ENCODE results near the gene ILRUN. TPM values are rescaled to one million over a fixed set of nuclear protein-coding genes. Genes with fewer than 3 reads are reported as not detected.
"Not testable (repeated sequence)": the region's sequence is repeated elsewhere in the genome, so short reads cannot be mapped to it uniquely, and the experiment has no call there.

The ILRUN gene
- polyA plus RNA-seq, 3 donors from 2014 or later, result 16.5 to 26.8 (median 19.3) TPM

DNA sequence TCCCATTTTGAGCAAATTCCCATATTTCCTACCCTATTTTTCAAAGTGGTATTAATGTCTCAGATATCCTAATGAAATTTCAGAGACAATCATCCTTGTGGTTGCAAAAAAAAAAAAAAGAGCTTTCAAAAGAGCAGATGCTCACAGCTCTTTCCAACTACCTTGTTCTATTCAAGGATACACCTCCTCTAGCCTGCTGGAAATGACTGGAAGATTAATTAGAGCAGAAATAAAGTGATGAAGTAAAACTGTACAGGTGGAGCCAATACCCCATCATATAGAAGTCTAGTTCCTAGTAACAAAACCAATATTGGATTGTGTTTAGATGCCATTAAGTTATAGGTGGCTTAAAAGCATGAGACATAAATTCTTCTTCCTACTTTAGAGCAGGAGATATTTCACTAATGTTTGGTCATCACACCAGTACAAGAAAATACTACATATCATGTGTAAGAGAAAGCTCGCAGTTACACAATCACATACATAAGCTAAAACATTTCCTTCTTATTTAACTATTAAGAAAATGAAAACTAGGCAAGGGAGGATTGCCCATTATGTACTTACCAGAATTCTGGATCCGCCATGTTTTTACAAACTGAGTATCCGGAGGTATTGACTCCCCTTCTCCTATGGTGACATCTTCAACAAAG, 42.4 kb downstream of the ILRUN start:
- no peak overlapping the region for H3K4me3 Mint-ChIP-seq
- DNase-seq, result no peak
- H3K36me3 Mint-ChIP-seq, result peaks cover 4 to 12% (median 5%) of the 10 kb centered on the region in 3 donors
- no peaks in the 10 kb centered on the region for H3K9me3 Mint-ChIP-seq
- H3K4me1 Mint-ChIP-seq, result peaks cover 34 to 55% of the 10 kb centered on the region in 2 donors
- peak overlapping the region in 4 of 6 donors; percentile 37 to 74 (median 63) for H3K27ac Mint-ChIP-seq
- peaks cover 0 to 2% (median 0%) of the 10 kb centered on the region in 3 donors for H3K27me3 Mint-ChIP-seq (ENCODE audit: low read depth in 3 of 3)

DNA sequence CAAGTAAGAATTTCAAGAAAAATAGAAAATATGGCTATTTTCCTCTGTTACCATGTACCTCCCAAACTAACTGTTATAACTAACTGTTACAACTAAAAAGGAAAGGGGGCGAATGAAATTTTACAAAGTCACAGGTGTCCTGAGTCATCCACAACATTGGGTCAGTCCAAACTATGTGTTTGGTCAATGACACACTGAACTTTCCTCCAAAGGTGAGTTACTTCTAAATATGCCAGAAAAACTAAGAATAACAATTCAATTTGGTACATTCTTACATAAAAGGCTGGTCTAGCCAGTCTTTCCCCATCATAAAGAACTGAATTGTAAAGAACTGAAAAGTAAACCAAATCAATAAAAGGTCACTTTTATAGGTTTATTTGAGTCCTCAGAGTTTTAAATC, 44.3 kb downstream of the ILRUN start:
- DNase-seq, result no peak
- Mint-ChIP-seq H3K4me1 (peaks cover 28 to 52% of the 10 kb centered on the region in 2 donors), H3K27ac (peak overlapping the region in 2 of 6 donors; percentile 21 to 42), H3K36me3 (peaks cover 4 to 12% (median 5%) of the 10 kb centered on the region in 3 donors), H3K27me3 (ENCODE audit: low read depth in 3 of 3) (no peaks in the 10 kb centered on the region), H3K9me3 (no peaks in the 10 kb centered on the region), H3K4me3 (no peak overlapping the region)

DNA sequence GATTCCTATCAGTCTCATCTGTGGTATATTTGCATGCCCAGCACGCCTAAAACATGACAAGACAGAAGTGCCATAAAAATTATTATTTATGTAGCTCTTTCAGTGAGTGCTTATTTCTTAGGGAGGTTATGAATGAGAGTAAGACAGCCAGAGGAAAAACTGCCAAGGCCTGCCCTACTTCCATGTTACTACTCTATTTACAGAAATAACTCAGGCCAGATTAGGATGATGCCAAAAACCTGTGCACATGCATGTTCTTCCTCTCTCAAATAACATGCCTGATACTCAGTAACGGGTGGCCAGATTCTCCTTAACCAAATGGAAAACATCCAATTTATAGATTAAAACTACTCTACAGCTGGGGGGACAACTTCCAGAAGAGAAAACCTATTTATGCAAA, 45.7 kb downstream of the ILRUN start:
- Mint-ChIP-seq H3K4me1 (peaks cover 19 to 49% of the 10 kb centered on the region in 2 donors), H3K9me3 (no peaks in the 10 kb centered on the region), H3K4me3 (no peak overlapping the region), H3K36me3 (peaks cover 6 to 17% (median 8%) of the 10 kb centered on the region in 3 donors), H3K27me3 (ENCODE audit: low read depth in 3 of 3) (no peaks in the 10 kb centered on the region), H3K27ac (peak overlapping the region in 3 of 6 donors; percentile 6 to 37 (median 7))
- DNase-seq, result no peak

DNA sequence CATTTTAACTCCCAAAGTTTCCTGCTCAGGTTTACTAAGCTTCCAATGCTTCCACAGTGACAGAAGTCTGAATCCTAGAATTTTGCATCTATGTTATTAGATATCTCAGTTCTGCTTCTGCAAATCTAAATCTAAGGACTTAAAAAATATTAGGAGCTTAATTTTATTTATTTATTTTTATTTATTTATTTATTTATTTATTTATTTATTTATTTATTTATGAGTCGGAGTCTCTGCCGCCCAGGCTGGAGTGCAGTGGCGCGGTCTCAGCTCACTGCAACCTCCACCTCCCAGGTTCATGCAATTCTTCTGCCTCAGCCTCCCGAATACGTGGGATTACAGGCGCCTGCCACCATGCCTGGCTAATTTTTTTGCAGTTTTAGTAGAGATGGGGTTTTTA, 46.3 kb downstream of the ILRUN start:
- H3K4me1 Mint-ChIP-seq, result peaks cover 15 to 48% of the 10 kb centered on the region in 2 donors
- H3K9me3 Mint-ChIP-seq; H3K27ac Mint-ChIP-seq; DNase-seq; H3K4me3 Mint-ChIP-seq; H3K27me3 Mint-ChIP-seq (ENCODE audit: low read depth in 3 of 3): not testable (repeated sequence)
- peaks cover 9 to 20% (median 9%) of the 10 kb centered on the region in 3 donors for H3K36me3 Mint-ChIP-seq

DNA sequence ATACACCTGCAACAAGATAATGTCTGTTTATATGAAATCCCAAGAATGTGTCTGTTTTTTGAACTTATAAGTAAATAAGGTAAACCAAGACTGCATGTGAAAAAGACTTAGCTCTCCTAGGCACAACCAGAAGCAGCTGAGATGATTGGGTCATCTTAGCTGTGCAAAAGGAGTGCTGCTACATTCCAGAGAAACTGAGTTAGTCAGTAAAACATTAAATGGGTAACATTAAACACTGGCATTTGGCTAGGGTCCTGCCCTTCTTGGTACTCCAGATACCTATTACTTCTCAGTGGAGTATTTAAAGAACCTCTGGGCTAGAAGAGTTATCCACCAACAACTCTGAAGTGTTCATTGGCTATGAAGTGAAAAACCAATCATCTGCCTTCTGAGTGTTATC, 47.8 kb downstream of the ILRUN start:
- Mint-ChIP-seq H3K4me1 (peaks cover 17 to 39% of the 10 kb centered on the region in 2 donors), H3K27me3 (ENCODE audit: low read depth in 3 of 3) (no peaks in the 10 kb centered on the region), H3K27ac (peak overlapping the region in 1 of 6 donors; percentile 30), H3K9me3 (no peaks in the 10 kb centered on the region), H3K4me3 (no peak overlapping the region), H3K36me3 (peaks cover 4 to 21% (median 4%) of the 10 kb centered on the region in 3 donors)
- no peak for DNase-seq

Other genes with a start within 250 kb of the ILRUN start
- 10 to 100 TPM in 1 of 3 donors, 1 to 10 TPM in 2; 2.9 to 10.3 (median 3.3) TPM for gene PACSIN1, start 230.7 kb downstream of the ILRUN start, polyA plus RNA-seq
- not detected for gene SPDEF, start 140.4 kb downstream of the ILRUN start, polyA plus RNA-seq
- 100 to 1,000 TPM; 266 to 481 (median 325) TPM for gene SNRPC, start 60.7 kb upstream of the ILRUN start, polyA plus RNA-seq
- gene BLTP3A, start 95.3 kb upstream of the ILRUN start, polyA plus RNA-seq, result 1 to 10 TPM in 2 of 3 donors, under 1 TPM in 1; 0.83 to 2.8 (median 2.0) TPM
- gene TAF11, start 191.3 kb upstream of the ILRUN start, polyA plus RNA-seq, result 10 to 100 TPM; 15.8 to 20.5 (median 20.4) TPM
- gene ANKS1A, start 192.5 kb upstream of the ILRUN start, polyA plus RNA-seq, result 1 to 10 TPM; 1.3 to 4.3 (median 1.6) TPM